SK-N-SH (cell line): ENCODE data around the gene BOD1. TPM values are rescaled to one million over a fixed set of nuclear protein-coding genes. Genes with fewer than 3 reads are reported as not detected.

Experiments
- CTCF ChIA-PET: fragments of 300-600, 350-600 bp; formaldehyde crosslinking; extraction: SDS; loops from one replicate; lab custom pipeline; 2021; lab: Yijun Ruan, JAX
- POLR2A ChIA-PET: fragments of 350-600 bp; sonication (Branson Sonifier 250); formaldehyde crosslinking; extraction: SDS; loops from one replicate; lab custom pipeline; 2020; ENCODE audit warnings: antibody characterized with exemption, inconsistent platforms; lab: Yijun Ruan, JAX
- DNase-seq: peaks from one replicate; pipeline ENCODE4 v3.0.0; 2012
- H2AFZ ChIP-seq: fragments of 200-600 bp; sonication (generic); 2 replicates; pipeline ENCODE4 v1.8.1; 2016; ENCODE audit warnings: antibody characterized with exemption, mild to moderate bottlenecking, low read depth
- H3F3A ChIP-seq: fragments of 200-600 bp; sonication (generic); replicated peaks from 2 replicates; pipeline ENCODE3; 2016; ENCODE audit warnings: antibody characterized with exemption, mild to moderate bottlenecking; ENCODE audit not compliant: insufficient read depth
- H3K27ac ChIP-seq, 2 experiments: fragments of 200-500 bp in 1 of 2; fragments of 200-600 bp in 1 of 2; sonication (Bioruptor generic) in 1 of 2; sonication (generic), shearing (Covaris generic) in 1 of 2; 2 replicates each; pipeline versions ENCODE4 v1.5.1 to v1.6.1; 2014 to 2016; ENCODE audit warnings: low read depth in 2 of 2, inconsistent platforms in 1 of 2, low read length in 1 of 2, mild to moderate bottlenecking in 1 of 2, mixed read lengths in 1 of 2
- H3K27me3 ChIP-seq: fragments of 200-600 bp; sonication (generic), shearing (Covaris generic); 2 replicates; pipeline ENCODE4 v1.6.1; 2016; ENCODE audit warnings: mixed run types; ENCODE audit not compliant: insufficient read depth
- H3K36me3 ChIP-seq, 2 experiments: fragments of 200-500 bp in 1 of 2; fragments of 200-600 bp in 1 of 2; sonication (Bioruptor generic) in 1 of 2; sonication (generic) in 1 of 2; replicated peaks in 1 of 2; 2 replicates each; pipeline versions ENCODE3 to v1.5.1; 2014 to 2016; ENCODE audit warnings: low read length in 1 of 2, mild to moderate bottlenecking in 1 of 2; ENCODE audit not compliant: insufficient read depth in 2 of 2, control insufficient read depth in 1 of 2
- H3K4me1 ChIP-seq, 2 experiments: fragments of 200-500 bp in 1 of 2; fragments of 200-600 bp in 1 of 2; sonication (Bioruptor generic) in 1 of 2; sonication (generic), shearing (Covaris generic) in 1 of 2; 2 replicates each; pipeline versions ENCODE4 v1.5.1 to v1.6.1; 2014 to 2016; ENCODE audit warnings: low read depth in 1 of 2, low read length in 1 of 2, mixed run types in 1 of 2; ENCODE audit not compliant: insufficient read depth in 2 of 2, control insufficient read depth in 1 of 2
- H3K4me2 ChIP-seq: fragments of 200-600 bp; sonication (generic), shearing (Covaris generic); 2 replicates; pipeline ENCODE4 v1.6.1; 2017; ENCODE audit warnings: mixed run types
- H3K4me3 ChIP-seq, 2 experiments: fragments of 200-500 bp in 1 of 2; fragments of 200-600 bp in 1 of 2; sonication (Bioruptor generic) in 1 of 2; sonication (generic), shearing (Covaris generic) in 1 of 2; 2 replicates each; pipeline versions ENCODE4 v1.5.1 to v1.8.1; 2014 to 2016; ENCODE audit warnings: low read depth in 2 of 2, inconsistent platforms in 1 of 2, low read length in 1 of 2, mild to moderate bottlenecking in 1 of 2, mixed read lengths in 1 of 2, moderate library complexity in 1 of 2
- H3K79me2 ChIP-seq: fragments of 200-600 bp; sonication (generic); 2 replicates; pipeline ENCODE4 v1.8.1; 2017; ENCODE audit warnings: mild to moderate bottlenecking; ENCODE audit not compliant: insufficient read depth
- H3K9ac ChIP-seq: fragments of 200-600 bp; sonication (generic); 2 replicates; pipeline ENCODE4 v1.6.1; 2017; ENCODE audit warnings: mixed run types
- H3K9me2 ChIP-seq: fragments of 200-600 bp; sonication (generic); 2 replicates; pipeline ENCODE4 v1.6.1; 2017; ENCODE audit warnings: mixed run types
- H3K9me3 ChIP-seq: fragments of 200-600 bp; sonication (generic); 2 replicates; pipeline ENCODE4 v1.6.1; 2017; ENCODE audit warnings: mixed run types, mild to moderate bottlenecking, moderate library complexity
- H4K20me1 ChIP-seq: fragments of 200-600 bp; sonication (generic); 2 replicates; pipeline ENCODE4 v1.6.1; 2017; ENCODE audit warnings: mild to moderate bottlenecking, mixed run types; ENCODE audit not compliant: insufficient read depth
- EZH2phosphoT487 ChIP-seq: fragments of 200-600 bp; sonication (generic); IDR thresholded peaks from 2 replicates; pipeline ENCODE4 v1.6.1; 2017; ENCODE audit warnings: low read depth, mixed run types, mild to moderate bottlenecking, antibody characterized with exemption, moderate library complexity, borderline replicate concordance
- FOSL2 ChIP-seq: IDR thresholded peaks from 2 replicates; pipeline ENCODE4 v1.4.0; 2012; ENCODE audit warnings: low read depth, mild to moderate bottlenecking, moderate library complexity, borderline replicate concordance
- FOXJ3 ChIP-seq: sonication (generic); formaldehyde crosslinking; IDR thresholded peaks from 2 replicates; pipeline ENCODE4 v1.5.1; 2020; ENCODE audit warnings: mild to moderate bottlenecking, missing genetic modification reagents
- GATA2 ChIP-seq: sonication (generic); formaldehyde crosslinking; IDR thresholded peaks from 2 replicates; pipeline ENCODE4 v1.5.0; 2020; ENCODE audit warnings: mild to moderate bottlenecking, missing genetic modification reagents
- MXI1 ChIP-seq: IDR thresholded peaks from 2 replicates; pipeline ENCODE4 v1.6.1; 2012; ENCODE audit warnings: mild to moderate bottlenecking, low read depth, low read length, improper control_type of control experiment
- POLR2AphosphoS5 ChIP-seq: IDR thresholded peaks from 2 replicates; pipeline ENCODE4 v1.6.1; 2012; ENCODE audit warnings: low read depth, low read length
- RAD21 ChIP-seq: IDR thresholded peaks from 2 replicates; pipeline ENCODE4 v1.6.1; 2012; ENCODE audit warnings: mild to moderate bottlenecking, low read length
- RFX5 ChIP-seq: IDR thresholded peaks from 2 replicates; pipeline ENCODE4 v1.6.1; 2012; ENCODE audit warnings: mild to moderate bottlenecking, improper control_type of control experiment, low read length
- SMC3 ChIP-seq: IDR thresholded peaks from 2 replicates; pipeline ENCODE4 v1.6.1; 2012; ENCODE audit warnings: low read depth, low read length, improper control_type of control experiment
- TAF1 ChIP-seq: IDR thresholded peaks from 2 replicates; pipeline ENCODE4 v1.6.1; 2012; ENCODE audit warnings: low read depth, mild to moderate bottlenecking, low read length, moderate library complexity, borderline replicate concordance
- ZBTB33 ChIP-seq: IDR thresholded peaks from 2 replicates; pipeline ENCODE4 v1.4.0; 2012; ENCODE audit warnings: low read depth, borderline replicate concordance
- WGBS: methylation state at CpG from one replicate; pipeline ENCODE4 v1.1.6; 2017; ENCODE audit warnings: low lambda C conversion rate; 5-methylcytosine and 5-hydroxymethylcytosine counted together
- polyA plus RNA-seq, 3 experiments: library from polyadenylated mRNA; depleted of rRNA; stranded (reverse); fragments of >200 nt; gene quantifications; 2 replicates each; pipeline ENCODE4 v1.2.3, GENCODE V29; 2012
- TF ChIP-seq, protein P1 (sequence below): IDR thresholded peaks from 2 replicates; pipeline ENCODE4 v1.6.1; 2012; ENCODE audit warnings: mild to moderate bottlenecking, low read depth, low read length, moderate library complexity

Gene BOD1
- polyA plus RNA-seq, 1 of the 3 experiments (the other 2 are of a cell fraction), result 45.3 TPM

- H3K4me2 ChIP-seq, result no peak overlapping the region
- no peak overlapping the region for H3K27ac ChIP-seq
- H2AFZ ChIP-seq, result no peak overlapping the region
- no peak for DNase-seq
- H3K9me2 ChIP-seq, result no peaks in the 10 kb centered on the region
- no peak overlapping the region for H3K4me3 ChIP-seq
- 67% methylated on average over 5 of the region's 10 CpGs for WGBS
- H3K36me3 ChIP-seq, result no peaks in the 10 kb centered on the region
- H3F3A ChIP-seq, result no peaks in the 10 kb centered on the region
- H3K4me1 ChIP-seq, result peaks cover 0 to 19% of the 10 kb centered on the region in 2 experiments; a peak in 1 of 4 replicates
- ChIA-PET CTCF (interaction anchor here (0.7 to 1.5 kb wide), 5 partner anchors 12 to 399 kb away, joined by 3 to 5 read pairs (median 3); partner anchors contain the start of gene NSG2), POLR2A (interaction anchor here (2.3 kb wide), 1 partner anchor 25 kb away, joined by 8 read pairs; no protein-coding TSS in a partner anchor)
- no peak overlapping the region for H3K9ac ChIP-seq
- no peaks in the 10 kb centered on the region for H3K9me3 ChIP-seq
- H3K79me2 ChIP-seq, result no peaks in the 10 kb centered on the region
- H3K27me3 ChIP-seq, result no peaks in the 10 kb centered on the region; the same call in 1 of the 2 replicates
- H4K20me1 ChIP-seq, result no peaks in the 10 kb centered on the region
- TF ChIP-seq SMC3, result no peak
- no peak for TF ChIP-seq GATA2 (CRISPR knock-in tag)
Measured at GRCh38 chr5:173645890-173646574, 29.6 kb upstream of the BOD1 start.

- Histone ChIP-seq H3K36me3 (no peaks in the 10 kb centered on the region), H3K4me1 (peaks cover 0 to 19% of the 10 kb centered on the region in 2 experiments; a peak in 1 of 4 replicates), H2AFZ (no peak overlapping the region), H3K79me2 (no peaks in the 10 kb centered on the region), H3K27ac (no peak overlapping the region), H4K20me1 (no peaks in the 10 kb centered on the region), H3K9ac (no peak overlapping the region), H3K4me3 (no peak overlapping the region), H3K9me3 (no peaks in the 10 kb centered on the region), H3K4me2 (no peak overlapping the region), H3F3A (no peaks in the 10 kb centered on the region), H3K27me3 (no peaks in the 10 kb centered on the region; the same call in 1 of the 2 replicates), H3K9me2 (no peaks in the 10 kb centered on the region)
- TF ChIP-seq MXI1 (no peak), EZH2phosphoT487 (no peak), SMC3 (no peak), FOXJ3 (CRISPR knock-in tag) (no peak)
- DNase-seq, result no peak
- 44% methylated on average over 4 of the region's 5 CpGs for WGBS
- POLR2A ChIA-PET, result interaction anchor here (2.3 kb wide), 1 partner anchor 25 kb away, joined by 8 read pairs; no protein-coding TSS in a partner anchor
- CTCF ChIA-PET, result interaction anchor here (0.7 to 2.2 kb wide), 6 partner anchors 11 to 352 kb away, joined by 3 to 6 read pairs (median 4); no protein-coding TSS in a partner anchor
Measured at GRCh38 chr5:173645437-173645807, 29.0 kb upstream of the BOD1 start.

GRCh38 chr5:173644673-173645436, 28.4 kb upstream of the BOD1 start:
- H2AFZ ChIP-seq, result no peak overlapping the region
- no peak overlapping the region for H3K4me3 ChIP-seq
- ChIA-PET POLR2A (interaction anchor here (1.1 to 2.3 kb wide), 3 partner anchors 26 to 243 kb away, joined by 4 to 8 read pairs (median 5); partner anchors contain the start of gene CPEB4), CTCF (interaction anchor here (1.0 to 2.2 kb wide), 4 partner anchors 11 to 226 kb away, joined by 3 to 6 read pairs (median 4); no protein-coding TSS in a partner anchor)
- WGBS, result 75% methylated on average over 8 of the region's 8 CpGs
- H3K79me2 ChIP-seq, result no peaks in the 10 kb centered on the region
- no peak overlapping the region for H3K4me2 ChIP-seq
- H3K9ac ChIP-seq, result no peak overlapping the region
- no peaks in the 10 kb centered on the region for H3K9me2 ChIP-seq
- H3K9me3 ChIP-seq, result no peaks in the 10 kb centered on the region
- H3K27me3 ChIP-seq, result no peaks in the 10 kb centered on the region; the same call in 1 of the 2 replicates
- peaks cover 0 to 19% of the 10 kb centered on the region in 2 experiments; a peak in 1 of 4 replicates for H3K4me1 ChIP-seq
- no peaks in the 10 kb centered on the region for H3F3A ChIP-seq
- peak overlapping the region in 1 of 2 experiments; percentile 87; a peak in 2 of 4 replicates for H3K27ac ChIP-seq
- no peak for DNase-seq
- H4K20me1 ChIP-seq, result no peaks in the 10 kb centered on the region
- H3K36me3 ChIP-seq, result no peaks in the 10 kb centered on the region
- TF ChIP-seq POLR2AphosphoS5 (no peak), TAF1 (no peak), ZBTB33 (no peak), EZH2phosphoT487 (no peak), RFX5 (no peak), RAD21 (no peak), FOSL2 (no peak)
- TF ChIP-seq, protein P1, sequence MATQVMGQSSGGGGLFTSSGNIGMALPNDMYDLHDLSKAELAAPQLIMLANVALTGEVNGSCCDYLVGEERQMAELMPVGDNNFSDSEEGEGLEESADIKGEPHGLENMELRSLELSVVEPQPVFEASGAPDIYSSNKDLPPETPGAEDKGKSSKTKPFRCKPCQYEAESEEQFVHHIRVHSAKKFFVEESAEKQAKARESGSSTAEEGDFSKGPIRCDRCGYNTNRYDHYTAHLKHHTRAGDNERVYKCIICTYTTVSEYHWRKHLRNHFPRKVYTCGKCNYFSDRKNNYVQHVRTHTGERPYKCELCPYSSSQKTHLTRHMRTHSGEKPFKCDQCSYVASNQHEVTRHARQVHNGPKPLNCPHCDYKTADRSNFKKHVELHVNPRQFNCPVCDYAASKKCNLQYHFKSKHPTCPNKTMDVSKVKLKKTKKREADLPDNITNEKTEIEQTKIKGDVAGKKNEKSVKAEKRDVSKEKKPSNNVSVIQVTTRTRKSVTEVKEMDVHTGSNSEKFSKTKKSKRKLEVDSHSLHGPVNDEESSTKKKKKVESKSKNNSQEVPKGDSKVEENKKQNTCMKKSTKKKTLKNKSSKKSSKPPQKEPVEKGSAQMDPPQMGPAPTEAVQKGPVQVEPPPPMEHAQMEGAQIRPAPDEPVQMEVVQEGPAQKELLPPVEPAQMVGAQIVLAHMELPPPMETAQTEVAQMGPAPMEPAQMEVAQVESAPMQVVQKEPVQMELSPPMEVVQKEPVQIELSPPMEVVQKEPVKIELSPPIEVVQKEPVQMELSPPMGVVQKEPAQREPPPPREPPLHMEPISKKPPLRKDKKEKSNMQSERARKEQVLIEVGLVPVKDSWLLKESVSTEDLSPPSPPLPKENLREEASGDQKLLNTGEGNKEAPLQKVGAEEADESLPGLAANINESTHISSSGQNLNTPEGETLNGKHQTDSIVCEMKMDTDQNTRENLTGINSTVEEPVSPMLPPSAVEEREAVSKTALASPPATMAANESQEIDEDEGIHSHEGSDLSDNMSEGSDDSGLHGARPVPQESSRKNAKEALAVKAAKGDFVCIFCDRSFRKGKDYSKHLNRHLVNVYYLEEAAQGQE, result no peak
